Activated T-cell treated with anti-CD3 and anti-CD28 coated beads, Interleukin-2, amount 50 U/mL, for 24 hours (primary cell): ENCODE measurements around the gene CFB.

Experiments
- DNase-seq: peaks from one replicate; pipeline ENCODE4 v3.0.0-alpha.2; 2020
- H3K27ac Mint-ChIP-seq: 2 replicates; pipeline ENCODE4 v1.8.0; 2020; ENCODE audit warnings: mild to moderate bottlenecking, mixed read lengths
- H3K27me3 Mint-ChIP-seq: 2 replicates; pipeline ENCODE4 v1.8.0; 2020; ENCODE audit warnings: mixed read lengths
- H3K36me3 Mint-ChIP-seq: 2 replicates; pipeline ENCODE4 v1.8.0; 2020; ENCODE audit warnings: low read depth, mixed read lengths
- H3K4me1 Mint-ChIP-seq: 2 replicates; pipeline ENCODE4 v1.8.0; 2020; ENCODE audit warnings: low read depth, mixed read lengths
- H3K4me3 Mint-ChIP-seq: 2 replicates; pipeline ENCODE4 v1.8.0; 2020; ENCODE audit warnings: mild to moderate bottlenecking, moderate library complexity, mixed read lengths
- H3K9me3 Mint-ChIP-seq: 2 replicates; pipeline ENCODE4 v1.8.0; 2020; ENCODE audit warnings: mixed read lengths

The CFB gene

GRCh38 chr6:31949926-31950548, 4.1 kb downstream of the CFB start:
- Mint-ChIP-seq H3K4me3 (no peak overlapping the region), H3K9me3 (no peaks in the 10 kb centered on the region), H3K4me1 (peaks cover 8% of the 10 kb centered on the region), H3K27me3 (peaks cover 3% of the 10 kb centered on the region), H3K36me3 (peaks cover 46% of the 10 kb centered on the region), H3K27ac (peak overlapping the region; percentile 31)
- DNase-seq, result no peak

DNA sequence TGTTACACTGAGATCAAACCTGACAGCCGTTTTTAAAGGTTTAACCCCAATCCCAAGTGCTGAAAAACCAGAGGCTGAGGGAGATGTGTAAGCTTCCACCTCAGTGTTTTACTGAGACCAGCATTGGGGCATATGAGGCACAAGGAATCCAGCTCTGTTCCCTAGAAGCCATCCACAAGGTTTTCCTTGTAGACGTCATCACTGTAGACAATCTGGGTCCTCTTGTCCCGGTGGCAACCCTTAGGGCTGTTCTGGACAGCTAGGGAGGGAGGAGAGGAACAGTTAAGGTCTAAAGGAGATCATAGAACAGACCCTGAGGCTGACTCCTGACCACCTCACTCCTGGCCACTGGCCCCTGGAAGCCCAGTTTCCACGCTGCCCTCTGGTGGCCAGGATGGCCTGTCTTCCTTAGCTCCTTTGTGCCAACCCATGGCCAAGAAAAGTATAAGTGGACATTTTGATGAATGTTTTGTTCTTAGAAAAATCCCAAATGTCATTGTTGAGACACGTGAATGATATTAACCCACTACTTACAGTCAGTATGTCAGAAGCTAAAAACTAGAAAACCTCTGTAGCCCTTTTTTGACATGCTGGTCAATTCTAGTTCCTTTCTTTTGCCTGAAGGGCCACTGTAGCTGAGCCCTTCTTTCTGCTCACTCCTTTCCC, 6.4 kb downstream of the CFB start:
- H3K27me3 Mint-ChIP-seq, result no peaks in the 10 kb centered on the region
- H3K9me3 Mint-ChIP-seq, result no peaks in the 10 kb centered on the region
- peaks cover 67% of the 10 kb centered on the region for H3K36me3 Mint-ChIP-seq
- peak; percentile 55 for DNase-seq
- peaks cover 6% of the 10 kb centered on the region for H3K4me1 Mint-ChIP-seq
- H3K4me3 Mint-ChIP-seq, result no peak overlapping the region
- H3K27ac Mint-ChIP-seq, result peak overlapping the region; percentile 59

DNA sequence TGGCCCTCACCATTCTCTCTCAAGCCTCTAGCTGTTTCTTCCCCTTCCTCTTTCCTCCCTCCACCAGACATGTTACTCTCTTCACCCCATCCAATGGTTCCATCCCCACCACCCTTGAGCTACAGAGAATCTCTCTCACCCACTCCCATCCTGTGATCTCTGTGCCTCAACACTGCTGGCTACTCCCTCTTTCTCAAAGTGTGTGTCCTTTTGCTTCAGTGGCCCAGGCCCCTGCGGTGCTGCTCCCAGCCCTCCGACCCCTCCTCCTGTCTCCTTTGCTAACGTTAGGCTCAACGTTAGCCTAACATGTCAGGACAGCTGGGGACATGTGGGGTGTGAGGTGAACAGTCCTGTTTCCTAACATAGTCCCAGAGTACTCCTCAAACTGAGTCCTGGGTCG, 7.0 kb downstream of the CFB start:
- Mint-ChIP-seq H3K4me3 (no peak overlapping the region), H3K4me1 (peaks cover 12% of the 10 kb centered on the region), H3K36me3 (peaks cover 74% of the 10 kb centered on the region), H3K9me3 (no peaks in the 10 kb centered on the region), H3K27me3 (no peaks in the 10 kb centered on the region), H3K27ac (peak overlapping the region; percentile 59)
- no peak for DNase-seq

DNA sequence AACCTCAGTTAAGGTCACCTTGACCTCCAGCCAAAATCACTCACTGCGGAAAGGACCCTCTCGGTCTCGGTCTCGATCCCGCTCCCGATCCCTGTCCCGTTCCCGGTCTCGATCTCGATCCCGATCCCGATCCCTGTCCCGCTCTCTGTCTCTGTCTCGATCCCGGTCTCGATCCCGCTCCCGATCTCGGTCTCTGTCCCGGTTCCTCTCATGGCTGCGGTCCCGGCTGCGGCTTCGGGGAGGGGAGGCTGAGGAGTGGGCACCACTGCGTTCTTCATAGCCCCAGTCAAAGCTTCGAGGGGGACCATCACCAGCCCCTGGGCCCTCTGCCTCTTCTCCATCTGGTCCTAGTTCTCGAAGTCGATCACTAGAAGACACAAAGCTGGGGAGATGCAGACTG, 8.6 kb downstream of the CFB start:
- H3K9me3 Mint-ChIP-seq, result no peaks in the 10 kb centered on the region
- DNase-seq, result no peak
- peaks cover 24% of the 10 kb centered on the region for H3K4me1 Mint-ChIP-seq
- peak overlapping the region; percentile 45 for H3K27ac Mint-ChIP-seq
- H3K36me3 Mint-ChIP-seq, result peaks cover 87% of the 10 kb centered on the region
- no peaks in the 10 kb centered on the region for H3K27me3 Mint-ChIP-seq
- no peak overlapping the region for H3K4me3 Mint-ChIP-seq

- no peak for DNase-seq
- peaks cover 46% of the 10 kb centered on the region for H3K4me1 Mint-ChIP-seq
- H3K9me3 Mint-ChIP-seq, result no peaks in the 10 kb centered on the region
- no peaks in the 10 kb centered on the region for H3K27me3 Mint-ChIP-seq
- H3K36me3 Mint-ChIP-seq, result peaks cover 95% of the 10 kb centered on the region
- H3K27ac Mint-ChIP-seq, result peak overlapping the region; percentile 60
- peak overlapping the region; percentile 99 for H3K4me3 Mint-ChIP-seq
These were observed 10.9 kb downstream of the CFB start for GRCh38 chr6:31956796-31957195.

DNA sequence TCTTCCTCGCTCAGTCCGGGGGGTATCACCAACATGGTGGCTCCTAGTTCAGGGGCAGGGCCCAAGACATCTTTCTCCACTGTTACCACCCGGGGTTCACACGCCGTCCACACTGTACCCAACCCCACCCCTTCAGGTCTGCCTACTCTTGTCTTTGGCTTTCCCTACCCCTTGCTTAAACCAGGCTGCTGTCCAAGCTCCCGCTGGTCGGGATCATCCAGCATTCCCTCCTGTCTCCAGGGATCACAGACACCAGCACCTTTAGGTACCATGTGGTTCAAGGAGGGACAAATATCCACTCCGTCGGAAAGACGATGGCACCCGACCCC, 12.5 kb downstream of the CFB start:
- no peak for DNase-seq
- H3K36me3 Mint-ChIP-seq, result peaks cover 95% of the 10 kb centered on the region
- peaks cover 47% of the 10 kb centered on the region for H3K4me1 Mint-ChIP-seq
- H3K9me3 Mint-ChIP-seq, result no peaks in the 10 kb centered on the region
- no peaks in the 10 kb centered on the region for H3K27me3 Mint-ChIP-seq
- H3K4me3 Mint-ChIP-seq, result peak overlapping the region; percentile 99
- H3K27ac Mint-ChIP-seq, result peak overlapping the region; percentile 96

GRCh38 chr6:31958741-31959739, 13.1 kb downstream of the CFB start, which contains the start of the genes NELFE and SKIC2:
NELFE (minus strand) TSS chr6:31958971; CDS start chr6:31958446, 525 bp downstream.
SKIC2 (plus strand) TSS chr6:31959175; CDS start chr6:31959193, 18 bp downstream.
- peak; percentile 99 for DNase-seq
- Mint-ChIP-seq H3K36me3 (peaks cover 95% of the 10 kb centered on the region), H3K4me1 (peaks cover 47% of the 10 kb centered on the region), H3K9me3 (no peaks in the 10 kb centered on the region), H3K27me3 (no peaks in the 10 kb centered on the region), H3K4me3 (peak within 1 kb of the TSS; percentile 99), H3K27ac (peak within 1 kb of the TSS; percentile 98)

DNA sequence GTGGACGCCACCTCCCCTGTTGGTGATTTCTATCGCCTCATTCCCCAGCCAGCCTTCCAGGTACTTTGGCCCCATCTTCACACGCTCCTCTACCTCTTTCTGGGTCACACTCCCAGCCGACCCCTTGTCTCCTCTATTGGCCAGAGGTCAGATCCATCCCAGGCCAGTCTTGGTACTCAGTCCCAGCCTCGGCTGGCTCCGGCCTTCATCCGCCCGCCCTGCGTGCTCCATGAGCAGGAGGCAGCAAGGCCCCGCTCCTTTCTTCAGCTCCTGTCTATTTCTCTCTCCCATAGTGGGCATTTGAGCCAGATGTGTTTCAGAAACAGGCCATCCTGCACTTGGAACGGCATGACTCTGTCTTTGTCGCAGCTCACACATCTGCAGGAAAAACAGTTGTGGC, 15.7 kb downstream of the CFB start:
- Mint-ChIP-seq H3K9me3 (no peaks in the 10 kb centered on the region), H3K27me3 (no peaks in the 10 kb centered on the region), H3K4me3 (no peak overlapping the region), H3K36me3 (peaks cover 96% of the 10 kb centered on the region), H3K27ac (peak overlapping the region; percentile 98), H3K4me1 (peaks cover 47% of the 10 kb centered on the region)
- no peak for DNase-seq

DNA sequence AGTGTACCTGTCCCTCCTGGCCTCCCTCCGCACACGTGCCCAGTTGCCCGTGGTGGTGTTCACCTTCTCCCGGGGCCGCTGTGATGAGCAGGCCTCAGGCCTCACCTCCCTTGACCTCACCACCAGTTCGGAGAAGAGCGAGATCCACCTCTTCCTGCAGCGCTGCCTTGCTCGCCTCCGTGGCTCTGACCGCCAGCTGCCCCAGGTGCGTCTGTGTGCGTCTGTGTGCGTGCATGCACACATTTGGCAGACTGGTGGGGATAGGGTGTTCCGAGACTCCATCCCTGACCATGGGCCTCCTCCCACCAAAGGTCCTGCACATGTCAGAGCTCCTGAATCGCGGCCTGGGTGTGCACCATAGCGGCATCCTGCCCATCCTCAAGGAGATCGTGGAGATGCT, 18.0 kb downstream of the CFB start:
- peaks cover 29% of the 10 kb centered on the region for H3K4me1 Mint-ChIP-seq
- H3K27me3 Mint-ChIP-seq, result no peaks in the 10 kb centered on the region
- H3K36me3 Mint-ChIP-seq, result peaks cover 98% of the 10 kb centered on the region
- H3K27ac Mint-ChIP-seq, result peak overlapping the region; percentile 22
- no peak for DNase-seq
- H3K4me3 Mint-ChIP-seq, result no peak overlapping the region
- H3K9me3 Mint-ChIP-seq, result no peaks in the 10 kb centered on the region

DNA sequence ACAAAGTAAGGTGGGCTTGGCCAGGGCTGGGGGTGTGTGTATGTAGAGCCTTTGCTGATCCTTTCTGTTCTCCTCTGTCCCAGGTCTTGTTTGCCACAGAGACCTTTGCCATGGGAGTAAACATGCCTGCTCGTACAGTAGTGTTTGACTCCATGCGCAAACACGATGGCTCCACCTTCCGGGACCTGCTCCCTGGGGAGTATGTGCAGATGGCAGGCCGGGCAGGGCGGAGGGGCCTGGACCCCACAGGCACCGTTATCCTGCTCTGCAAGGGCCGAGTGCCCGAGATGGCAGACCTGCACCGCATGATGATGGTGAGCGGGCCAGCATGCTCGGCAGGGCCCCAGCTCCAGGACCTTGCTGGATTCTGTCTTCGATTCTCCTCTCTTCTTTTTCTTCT, 19.8 kb downstream of the CFB start:
- peaks cover 100% of the 10 kb centered on the region for H3K36me3 Mint-ChIP-seq
- H3K4me1 Mint-ChIP-seq, result peaks cover 28% of the 10 kb centered on the region
- H3K9me3 Mint-ChIP-seq, result no peaks in the 10 kb centered on the region
- no peaks in the 10 kb centered on the region for H3K27me3 Mint-ChIP-seq
- H3K4me3 Mint-ChIP-seq, result no peak overlapping the region
- no peak for DNase-seq
- H3K27ac Mint-ChIP-seq, result no peak overlapping the region

DNA sequence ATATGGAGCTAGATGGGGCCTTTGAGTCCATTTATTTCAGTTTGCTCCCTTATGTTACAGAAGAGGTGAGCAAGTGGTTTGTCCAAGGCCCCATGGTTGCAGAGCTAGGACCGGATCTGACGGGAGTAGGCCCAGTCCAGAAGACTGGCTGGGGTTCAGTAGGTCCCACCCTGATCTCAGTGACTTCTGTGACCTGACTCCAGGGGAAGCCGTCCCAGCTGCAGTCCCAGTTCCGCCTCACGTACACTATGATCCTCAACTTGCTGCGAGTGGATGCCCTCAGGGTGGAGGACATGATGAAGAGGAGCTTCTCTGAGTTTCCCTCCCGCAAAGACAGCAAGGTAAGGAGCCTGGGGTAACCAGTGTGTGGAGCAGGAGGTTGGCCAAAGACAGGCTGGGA, 20.6 kb downstream of the CFB start:
- Mint-ChIP-seq H3K4me3 (no peak overlapping the region), H3K36me3 (peaks cover 99% of the 10 kb centered on the region), H3K27me3 (no peaks in the 10 kb centered on the region), H3K27ac (no peak overlapping the region), H3K9me3 (no peaks in the 10 kb centered on the region), H3K4me1 (peaks cover 28% of the 10 kb centered on the region)
- DNase-seq, result no peak

DNA sequence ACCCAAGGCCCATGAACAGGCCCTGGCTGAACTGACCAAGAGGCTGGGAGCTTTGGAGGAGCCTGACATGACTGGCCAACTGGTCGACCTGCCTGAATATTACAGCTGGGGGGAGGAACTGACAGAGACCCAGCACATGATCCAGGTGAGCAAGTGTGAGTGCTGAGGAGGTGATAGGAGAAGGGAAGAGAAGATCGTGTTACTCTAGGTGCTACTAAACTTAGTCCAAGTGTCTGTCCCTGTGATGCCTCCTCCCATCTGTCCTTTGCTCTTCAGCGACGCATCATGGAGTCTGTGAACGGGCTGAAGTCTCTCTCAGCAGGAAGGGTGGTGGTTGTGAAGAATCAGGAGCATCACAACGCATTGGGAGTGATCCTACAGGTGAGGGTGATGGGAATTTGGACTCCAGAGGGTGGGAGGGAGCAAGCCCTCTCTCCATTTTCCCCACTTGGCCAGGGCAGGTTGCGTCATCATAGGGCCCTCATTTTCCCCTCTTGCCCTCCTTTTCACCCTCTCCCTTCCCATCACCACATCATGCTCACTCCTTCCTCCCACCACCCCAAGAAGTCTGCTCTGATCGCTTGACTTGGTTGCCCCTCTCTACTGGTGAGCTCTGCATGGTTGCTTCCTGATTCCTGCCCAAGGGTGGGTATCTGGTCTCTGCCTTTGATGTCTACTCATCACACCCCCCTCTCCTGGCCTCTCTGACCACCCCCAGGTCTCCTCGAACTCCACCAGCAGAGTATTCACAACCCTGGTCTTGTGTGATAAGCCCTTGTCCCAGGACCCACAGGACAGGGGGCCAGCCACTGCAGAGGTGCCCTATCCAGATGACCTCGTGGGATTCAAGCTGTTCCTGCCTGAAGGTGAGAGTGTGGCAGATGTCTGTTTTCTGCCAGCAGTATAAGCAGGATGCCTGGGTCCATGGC, 21.4 kb downstream of the CFB start:
- Mint-ChIP-seq H3K4me1 (peaks cover 28% of the 10 kb centered on the region), H3K27me3 (no peaks in the 10 kb centered on the region), H3K36me3 (peaks cover 97% of the 10 kb centered on the region), H3K27ac (peak overlapping the region; percentile 100), H3K4me3 (no peak overlapping the region), H3K9me3 (no peaks in the 10 kb centered on the region)
- no peak for DNase-seq

DNA sequence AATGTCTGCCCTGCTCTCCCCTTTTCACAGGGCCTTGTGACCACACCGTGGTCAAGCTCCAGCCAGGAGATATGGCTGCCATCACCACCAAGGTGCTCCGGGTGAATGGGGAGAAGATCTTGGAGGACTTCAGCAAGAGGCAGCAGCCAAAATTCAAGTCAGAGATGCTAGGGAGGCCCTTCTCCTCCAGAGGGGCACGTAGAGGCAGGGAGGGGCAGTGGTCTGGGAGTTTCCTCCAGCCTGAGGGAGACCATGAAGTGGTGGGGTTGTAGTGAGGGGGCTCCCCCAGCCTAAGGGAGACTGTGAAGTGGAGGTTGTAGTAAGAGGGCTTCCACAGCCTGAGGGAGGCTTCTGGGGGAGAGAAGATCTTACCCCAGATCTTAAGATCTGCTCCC, 22.0 kb downstream of the CFB start:
- Mint-ChIP-seq H3K27me3 (no peaks in the 10 kb centered on the region), H3K27ac (peak overlapping the region; percentile 100), H3K9me3 (no peaks in the 10 kb centered on the region), H3K36me3 (peaks cover 97% of the 10 kb centered on the region), H3K4me3 (no peak overlapping the region), H3K4me1 (peaks cover 33% of the 10 kb centered on the region)
- no peak for DNase-seq

DNA sequence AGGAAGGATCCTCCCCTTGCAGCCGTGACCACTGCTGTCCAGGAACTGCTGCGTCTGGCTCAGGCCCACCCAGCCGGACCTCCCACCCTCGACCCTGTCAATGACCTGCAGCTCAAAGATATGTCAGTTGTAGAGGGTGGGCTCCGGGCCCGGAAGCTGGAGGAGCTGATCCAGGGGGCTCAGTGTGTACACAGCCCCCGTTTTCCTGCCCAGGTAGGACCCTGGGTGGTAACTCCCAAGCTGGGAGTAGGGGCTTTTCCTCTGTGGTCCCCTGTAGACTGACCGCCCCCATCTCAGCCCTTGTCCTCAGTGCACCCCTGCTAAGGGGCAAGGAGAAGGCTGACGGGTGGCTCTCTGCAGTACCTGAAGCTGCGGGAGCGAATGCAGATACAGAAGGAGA, 22.4 kb downstream of the CFB start:
- Mint-ChIP-seq H3K4me3 (no peak overlapping the region), H3K27me3 (no peaks in the 10 kb centered on the region), H3K27ac (peak overlapping the region; percentile 100), H3K36me3 (peaks cover 96% of the 10 kb centered on the region), H3K4me1 (peaks cover 37% of the 10 kb centered on the region), H3K9me3 (no peaks in the 10 kb centered on the region)
- DNase-seq, result no peak
